ENCODE data around the gene SRMS. TPM values are rescaled to one million over a fixed set of nuclear protein-coding genes. Genes with fewer than 3 reads are reported as not detected.

SRMS gene
- total RNA-seq, 1 donor from 2014 or later: not detected

GRCh38 chr20:63492982-63493381 is 54.6 kb downstream of the SRMS start:
- intact Hi-C loops (cut with micrococcal nuclease): no loop called here

DNA sequence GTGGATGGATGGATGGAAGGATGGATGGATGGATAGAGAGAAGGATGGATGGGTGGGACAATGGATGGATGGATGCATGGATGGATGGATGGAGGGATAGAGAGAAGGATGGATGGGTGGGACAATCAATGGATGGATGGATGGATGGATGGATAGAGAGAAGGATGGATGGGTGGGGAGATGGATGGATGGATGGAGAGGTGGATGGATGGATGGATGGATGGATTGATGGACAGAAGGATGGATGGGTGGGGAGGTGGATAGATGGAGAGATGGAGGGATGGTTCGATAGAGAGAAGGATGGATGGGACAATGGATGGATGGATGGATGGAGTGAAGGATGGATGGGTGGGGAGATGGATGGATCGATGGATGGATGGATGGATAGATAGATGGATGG is 55.0 kb downstream of the SRMS start:
- intact Hi-C loops (cut with micrococcal nuclease): no loop called here

GRCh38 chr20:63491635-63492230 is 55.8 kb downstream of the SRMS start:
- intact Hi-C loops (cut with micrococcal nuclease): no loop called here

DNA sequence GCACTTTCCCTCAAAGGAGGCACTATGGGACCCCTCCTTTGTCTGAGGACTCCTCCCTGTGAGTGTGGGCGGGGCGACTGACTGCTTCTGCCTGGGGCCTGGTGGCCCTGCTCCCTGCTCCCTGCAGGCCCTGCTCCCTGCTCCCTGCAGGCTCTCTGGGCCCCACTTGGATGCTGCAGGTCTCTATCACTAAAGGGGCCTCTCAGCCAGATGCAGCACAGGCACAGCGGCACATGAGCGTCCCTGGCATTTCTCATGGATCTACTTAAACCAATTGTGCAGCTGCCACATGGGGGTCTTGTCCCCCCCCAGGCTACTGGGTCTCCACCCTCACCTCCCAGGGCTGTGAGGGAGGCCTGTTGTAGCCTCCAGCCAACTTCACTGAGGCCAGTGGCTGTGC is 56.5 kb downstream of the SRMS start:
- intact Hi-C loops (cut with micrococcal nuclease): no loop called here

Other genes starting within 250 kb of the SRMS start
- not detected in 2 replicates for gene CHRNA4, start 186.4 kb downstream of the SRMS start, total RNA-seq
- 0.05 and 0.11 TPM in 2 replicates for gene KCNQ2, start 75.1 kb downstream of the SRMS start, total RNA-seq
- gene EEF1A2, start 48.7 kb downstream of the SRMS start, total RNA-seq: 0.45 and 0.55 TPM in 2 replicates
- gene PPDPF, start 27.0 kb downstream of the SRMS start, total RNA-seq: 159 and 167 TPM in 2 replicates
- gene PTK6, start 10.4 kb downstream of the SRMS start, total RNA-seq: 1.1 and 1.2 TPM in 2 replicates
- gene FNDC11, start 6.4 kb upstream of the SRMS start, total RNA-seq: 0.64 and 0.66 TPM in 2 replicates
- 46.4 and 47.7 TPM in 2 replicates for gene HELZ2, start 26.5 kb upstream of the SRMS start, total RNA-seq
- gene GMEB2, start 79.4 kb upstream of the SRMS start, total RNA-seq: 16.3 and 17.4 TPM in 2 replicates
- 25.9 and 27.3 TPM in 2 replicates for gene STMN3, start 105.7 kb upstream of the SRMS start, total RNA-seq
- gene RTEL1, start 110.6 kb upstream of the SRMS start, total RNA-seq: 49.5 and 52.4 TPM in 2 replicates
- gene TNFRSF6B, start 148.9 kb upstream of the SRMS start, total RNA-seq: not detected in 2 replicates
- 63.3 and 66.8 TPM in 2 replicates for gene ARFRP1, start 160.2 kb upstream of the SRMS start, total RNA-seq
- 41.6 and 44.2 TPM in 2 replicates for gene ZGPAT, start 160.3 kb upstream of the SRMS start, total RNA-seq
- gene LIME1, start 188.9 kb upstream of the SRMS start, total RNA-seq: 185 and 193 TPM in 2 replicates
- gene SLC2A4RG, start 192.0 kb upstream of the SRMS start, total RNA-seq: 102 and 113 TPM in 2 replicates

Data from T-helper 2 cell treated with Interferon-gamma antibody and Interleukin-4, amounts not matched to agents 100 ng/mL and 5 ng/mL, for 36 hours (primary cell).